GM12878 (cell line): ENCODE data around the gene ART5. TPM values are rescaled to one million over a fixed set of nuclear protein-coding genes. Genes with fewer than 3 reads are reported as not detected.

Experiments used
- ATAC-seq: fragments of 200-7000 bp; cut with Tn5 transposase; 3 replicates; pipeline ENCODE4 v1.9.1; 2020; ENCODE audit warnings: mild to moderate bottlenecking, moderate library complexity
- BruUV-seq: library from RNA; stranded (reverse); fragments of 400-500 nt; replicated peaks from 2 replicates; lab custom pipeline; 2021; lab: Mats Ljungman, UMichigan
- CTCF ChIA-PET: fragments of 300-600 bp; sonication (Branson Sonifier 250); formaldehyde crosslinking; extraction: SDS; loops from one replicate; lab custom pipeline; 2021; ENCODE audit warnings: inconsistent platforms; lab: Yijun Ruan, JAX
- POLR2A ChIA-PET: fragments of 350-600 bp; formaldehyde crosslinking; extraction: SDS; loops from one replicate; lab custom pipeline; 2021; ENCODE audit warnings: inconsistent platforms; lab: Charles Lee
- RAD21 ChIA-PET: fragments of 300-600 bp; sonication (Branson Sonifier 250); formaldehyde crosslinking; loops from one replicate; lab custom pipeline; 2023; ENCODE audit warnings: antibody characterized with exemption; ENCODE audit not compliant: unreplicated experiment; lab: Charles Lee
- SMC1A ChIA-PET: fragments of 300-600 bp; sonication (Branson Sonifier 250); formaldehyde crosslinking; loops from one replicate; lab custom pipeline; 2023; ENCODE audit not compliant: unreplicated experiment, uncharacterized antibody; lab: Charles Lee
- DNase-seq: peaks from one replicate; pipeline ENCODE4 v3.0.0-alpha.2; 2011; ENCODE audit warnings: low read depth, low spot score
- FAIRE-seq: peaks from 3 replicates; lab custom pipeline; 2011; peaks lifted over from hg19 to GRCh38; lab: Jason Lieb, UNC
- H2AFZ ChIP-seq: 2 replicates; pipeline ENCODE4 v1.6.0; 2011; ENCODE audit warnings: low read depth, low read length, control low read depth; ENCODE audit not compliant: control insufficient read depth
- H3K27ac ChIP-seq: 2 replicates; pipeline ENCODE4 v1.5.1; 2011; ENCODE audit warnings: control low read depth; ENCODE audit not compliant: control insufficient read depth, insufficient read depth
- H3K27me3 ChIP-seq, 2 experiments: replicated peaks in 1 of 2; 2 replicates each; pipeline versions ENCODE4 v1.6.0 to v1.6.1; 2011; ENCODE audit warnings: low read length in 1 of 2; ENCODE audit not compliant: control insufficient read depth in 2 of 2, insufficient read depth in 2 of 2
- H3K36me3 ChIP-seq, 2 experiments: 2 replicates each; pipeline ENCODE4 v1.5.1; 2011; ENCODE audit warnings: low read length in 1 of 2; ENCODE audit not compliant: control insufficient read depth in 2 of 2, insufficient read depth in 2 of 2
- H3K4me1 ChIP-seq: 2 replicates; pipeline ENCODE4 v1.6.1; 2011; ENCODE audit warnings: mild to moderate bottlenecking, low read length, moderate library complexity, mixed read lengths; ENCODE audit not compliant: control insufficient read depth, insufficient read depth
- H3K4me2 ChIP-seq: 2 replicates; pipeline ENCODE4 v1.6.0; 2011; ENCODE audit warnings: control low read depth; ENCODE audit not compliant: control insufficient read depth, insufficient read depth
- H3K4me3 ChIP-seq: fragments of 200-600 bp; sonication (generic); 2 replicates; pipeline ENCODE4 v1.5.1; 2016
- H3K79me2 ChIP-seq: 2 replicates; pipeline ENCODE4 v1.6.0; 2011; ENCODE audit warnings: low read length; ENCODE audit not compliant: control insufficient read depth, insufficient read depth
- H3K9ac ChIP-seq: 2 replicates; pipeline ENCODE4 v1.8.0; 2011; ENCODE audit warnings: low read length, control low read depth, mixed read lengths; ENCODE audit not compliant: control insufficient read depth, insufficient read depth
- H3K9me3 ChIP-seq: replicated peaks from 3 replicates; pipeline ENCODE4 v1.5.1; 2011; ENCODE audit warnings: mild to moderate bottlenecking, low read length; ENCODE audit not compliant: control insufficient read depth, insufficient read depth
- H4K20me1 ChIP-seq: 2 replicates; pipeline ENCODE4 v1.6.0; 2011; ENCODE audit not compliant: control insufficient read depth, insufficient read depth
- CBFB ChIP-seq: IDR thresholded peaks from 2 replicates; pipeline ENCODE4 v1.6.1; 2016; ENCODE audit warnings: antibody characterized with exemption, low read depth
- CREM ChIP-seq: IDR thresholded peaks from 2 replicates; pipeline ENCODE4 v1.6.1; 2014; ENCODE audit warnings: antibody characterized with exemption, low read depth
- KAT2A ChIP-seq: conservative IDR thresholded peaks from 2 replicates; pipeline ENCODE4 v1.6.1; 2011; ENCODE audit warnings: low read depth, low read length; ENCODE audit not compliant: control insufficient read depth
- MEF2B ChIP-seq: fragments of 450-650 bp; IDR thresholded peaks from 2 replicates; pipeline ENCODE4 v1.6.1; 2018; ENCODE audit warnings: mild to moderate bottlenecking, moderate library complexity; ENCODE audit not compliant: partially characterized antibody, poor library complexity, severe bottlenecking
- MTA3 ChIP-seq: IDR thresholded peaks from 2 replicates; pipeline ENCODE4 v1.6.1; 2012; ENCODE audit warnings: low read length, inconsistent platforms, borderline replicate concordance
- MXI1 ChIP-seq: fragments of 150-350 bp; IDR thresholded peaks from 2 replicates; pipeline ENCODE4 v1.6.1; 2011; ENCODE audit warnings: low read depth, mild to moderate bottlenecking, inconsistent platforms, low read length, improper control_type of control experiment
- NFXL1 ChIP-seq: fragments of 450-650 bp; IDR thresholded peaks from 2 replicates; pipeline ENCODE4 v1.6.1; 2017; ENCODE audit warnings: antibody characterized with exemption, mild to moderate bottlenecking, borderline replicate concordance
- WGBS: methylation state at CpG from one replicate; pipeline ENCODE4 v1.1.6; 2016; ENCODE audit warnings: low lambda C conversion rate; ENCODE audit not compliant: insufficient replicate concordance, insufficient coverage; ENCODE audit errors: missing lambda C conversion rate; 5-methylcytosine and 5-hydroxymethylcytosine counted together
- in situ Hi-C: fragments of 300-500 bp; cut with MboI; formaldehyde crosslinking; loops from 9 replicates; pipeline ENCODE4 v1.14.3; 2018; ENCODE audit warnings: mixed read lengths
- intact Hi-C: fragments of 100-400 bp; cut with micrococcal nuclease; formaldehyde crosslinking; loops from one replicate; pipeline ENCODE4 v1.14.2; 2022; ENCODE audit not compliant: unreplicated experiment
- polyA plus RNA-seq, 11 experiments: library from polyadenylated mRNA; depleted of rRNA in 4 of 11; unstranded in 6 of 11; stranded (reverse) in 5 of 11; fragments of >200 nt; fragmentation: Nextera tagmentation in 4 of 11; fragmentation: Illumina TruSeq in 1 of 11; extraction: Ambion mirVana in 4 of 11; extraction: Trizol in 1 of 11; gene quantifications; 1 replicate in 1 of 11; 2 replicates in 10 of 11; pipeline versions ENCODE4 v1.2.1 to v1.2.3, GENCODE V29; 2011 to 2016; ENCODE audit warnings: inconsistent platforms in 2 of 11, missing spikeins in 2 of 11, low read depth in 1 of 11
- total RNA-seq, 4 experiments: library from RNA; depleted of rRNA in 3 of 4; stranded (reverse); fragments of >200 nt in 3 of 4; fragmentation: Illumina TruSeq in 1 of 4; extraction: Trizol in 1 of 4; gene quantifications; 2 replicates each; pipeline versions ENCODE4 v1.2.1 to v1.2.3, GENCODE V29; 2013 to 2021
- TF ChIP-seq, protein P1 (sequence below): fragments of 450-650 bp; formaldehyde crosslinking; IDR thresholded peaks from 2 replicates; pipeline ENCODE4 v1.4.0; 2020; ENCODE audit warnings: mild to moderate bottlenecking, moderate library complexity
- TF ChIP-seq, protein P2 (sequence below): IDR thresholded peaks from 2 replicates; pipeline ENCODE4 v1.6.1; 2012; ENCODE audit warnings: low read depth, low read length, improper control_type of control experiment

ART5 gene
- total and polyA plus RNA-seq, 10 of the 15 experiments (the other 5 are each of a cell fraction or from before 2014, with no cell fraction given), result 0.06 TPM; not detected in 9

DNA sequence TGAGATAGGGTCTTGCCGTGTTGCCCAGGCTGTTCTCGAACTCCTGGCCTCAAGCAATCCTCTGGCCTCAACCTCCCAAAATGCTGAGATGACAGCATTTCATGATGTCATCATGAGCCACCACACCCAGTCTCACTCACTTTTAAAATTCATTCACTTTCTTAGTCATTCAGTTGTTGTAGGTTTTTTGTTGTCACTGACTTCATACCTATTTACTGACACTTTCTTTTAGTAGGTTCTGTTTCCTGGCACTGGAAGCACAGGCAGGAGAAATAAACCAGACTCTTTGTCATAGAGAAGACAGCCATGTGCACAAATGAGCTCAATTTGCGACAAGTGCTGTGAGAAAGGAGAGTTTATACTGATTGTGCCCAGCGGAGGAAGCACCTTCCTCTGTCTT is 10.5 kb downstream of the ART5 start:
- no peaks in the 10 kb centered on the region for H4K20me1 ChIP-seq
- H3K9me3 ChIP-seq, result no peaks in the 10 kb centered on the region
- FAIRE-seq (no peak), DNase-seq (no peak), ATAC-seq (no peak)
- ChIA-PET RAD21 (no interaction called here), SMC1A (no interaction called here), POLR2A (no interaction called here), CTCF (no interaction called here)
- no TSS peak for BruUV-seq
- 43% methylated on average over 4 of the region's 4 CpGs for WGBS
- no peaks in the 10 kb centered on the region for H3K79me2 ChIP-seq
- in situ Hi-C loops (loop anchor here (10.0 kb wide), 1 partner anchor 63 kb away; no protein-coding TSS in a partner anchor), intact Hi-C loops (no loop called here)
- H3K4me2 ChIP-seq, result no peak overlapping the region
- H3K9ac ChIP-seq, result no peak overlapping the region
- H3K4me1 ChIP-seq, result no peaks in the 10 kb centered on the region
- no peak overlapping the region for H2AFZ ChIP-seq
- no peaks in the 10 kb centered on the region; a peak in 3 of 4 replicates for H3K27me3 ChIP-seq
- TF ChIP-seq MEF2B, result no peak
- H3K36me3 ChIP-seq, result no peaks in the 10 kb centered on the region
- H3K4me3 ChIP-seq, result no peak overlapping the region
- no peak overlapping the region for H3K27ac ChIP-seq

DNA sequence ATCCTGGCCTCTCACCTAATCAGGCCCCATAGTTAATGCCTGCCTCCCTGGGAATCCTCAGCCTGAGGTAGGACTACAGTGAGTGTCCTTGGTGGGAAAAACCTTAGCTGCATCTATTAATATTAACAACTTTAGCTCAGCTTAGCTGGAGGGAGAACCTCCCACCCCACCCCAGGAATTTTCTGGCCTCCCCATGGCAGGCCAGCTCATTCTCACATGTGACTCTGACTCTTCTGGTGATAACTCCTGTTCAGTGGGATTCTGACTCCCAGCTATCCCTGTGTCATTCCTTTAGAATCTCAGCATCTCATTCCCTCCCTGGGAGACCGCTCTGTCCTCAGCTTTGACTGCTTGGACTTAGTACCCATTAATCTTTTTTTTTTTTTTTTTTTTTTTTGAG is 14.5 kb downstream of the ART5 start:
- ChIA-PET CTCF (no interaction called here), SMC1A (no interaction called here), RAD21 (no interaction called here), POLR2A (no interaction called here)
- Histone ChIP-seq H3K9me3 (no peaks in the 10 kb centered on the region), H3K36me3 (no peaks in the 10 kb centered on the region), H3K4me3 (no peak overlapping the region), H2AFZ (no peak overlapping the region), H3K4me2 (no peak overlapping the region), H3K79me2 (no peaks in the 10 kb centered on the region), H4K20me1 (no peaks in the 10 kb centered on the region), H3K27ac (no peak overlapping the region), H3K27me3 (no peaks in the 10 kb centered on the region), H3K9ac (no peak overlapping the region), H3K4me1 (no peaks in the 10 kb centered on the region)
- BruUV-seq, result no TSS peak
- DNase-seq (no peak), ATAC-seq (no peak), FAIRE-seq (no peak)
- WGBS, result 10% methylated on average over 1 of the region's 1 CpG
- intact Hi-C loops (no loop called here), in situ Hi-C loops (no loop called here)
- TF ChIP-seq MXI1 (no peak), NFXL1 (no peak), CREM (no peak), KAT2A (no peak), MTA3 (no peak), CBFB (no peak)
- TF ChIP-seq, protein P1, sequence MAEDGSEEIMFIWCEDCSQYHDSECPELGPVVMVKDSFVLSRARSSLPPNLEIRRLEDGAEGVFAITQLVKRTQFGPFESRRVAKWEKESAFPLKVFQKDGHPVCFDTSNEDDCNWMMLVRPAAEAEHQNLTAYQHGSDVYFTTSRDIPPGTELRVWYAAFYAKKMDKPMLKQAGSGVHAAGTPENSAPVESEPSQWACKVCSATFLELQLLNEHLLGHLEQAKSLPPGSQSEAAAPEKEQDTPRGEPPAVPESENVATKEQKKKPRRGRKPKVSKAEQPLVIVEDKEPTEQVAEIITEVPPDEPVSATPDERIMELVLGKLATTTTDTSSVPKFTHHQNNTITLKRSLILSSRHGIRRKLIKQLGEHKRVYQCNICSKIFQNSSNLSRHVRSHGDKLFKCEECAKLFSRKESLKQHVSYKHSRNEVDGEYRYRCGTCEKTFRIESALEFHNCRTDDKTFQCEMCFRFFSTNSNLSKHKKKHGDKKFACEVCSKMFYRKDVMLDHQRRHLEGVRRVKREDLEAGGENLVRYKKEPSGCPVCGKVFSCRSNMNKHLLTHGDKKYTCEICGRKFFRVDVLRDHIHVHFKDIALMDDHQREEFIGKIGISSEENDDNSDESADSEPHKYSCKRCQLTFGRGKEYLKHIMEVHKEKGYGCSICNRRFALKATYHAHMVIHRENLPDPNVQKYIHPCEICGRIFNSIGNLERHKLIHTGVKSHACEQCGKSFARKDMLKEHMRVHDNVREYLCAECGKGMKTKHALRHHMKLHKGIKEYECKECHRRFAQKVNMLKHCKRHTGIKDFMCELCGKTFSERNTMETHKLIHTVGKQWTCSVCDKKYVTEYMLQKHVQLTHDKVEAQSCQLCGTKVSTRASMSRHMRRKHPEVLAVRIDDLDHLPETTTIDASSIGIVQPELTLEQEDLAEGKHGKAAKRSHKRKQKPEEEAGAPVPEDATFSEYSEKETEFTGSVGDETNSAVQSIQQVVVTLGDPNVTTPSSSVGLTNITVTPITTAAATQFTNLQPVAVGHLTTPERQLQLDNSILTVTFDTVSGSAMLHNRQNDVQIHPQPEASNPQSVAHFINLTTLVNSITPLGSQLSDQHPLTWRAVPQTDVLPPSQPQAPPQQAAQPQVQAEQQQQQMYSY, result no peak
- TF ChIP-seq, protein P2, sequence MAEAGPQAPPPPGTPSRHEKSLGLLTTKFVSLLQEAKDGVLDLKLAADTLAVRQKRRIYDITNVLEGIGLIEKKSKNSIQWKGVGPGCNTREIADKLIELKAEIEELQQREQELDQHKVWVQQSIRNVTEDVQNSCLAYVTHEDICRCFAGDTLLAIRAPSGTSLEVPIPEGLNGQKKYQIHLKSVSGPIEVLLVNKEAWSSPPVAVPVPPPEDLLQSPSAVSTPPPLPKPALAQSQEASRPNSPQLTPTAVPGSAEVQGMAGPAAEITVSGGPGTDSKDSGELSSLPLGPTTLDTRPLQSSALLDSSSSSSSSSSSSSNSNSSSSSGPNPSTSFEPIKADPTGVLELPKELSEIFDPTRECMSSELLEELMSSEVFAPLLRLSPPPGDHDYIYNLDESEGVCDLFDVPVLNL, result no peak
